HG03521 (cell line): ENCODE measurements around the gene SBNO2.
"Not testable (repeated sequence)": the region's sequence is repeated elsewhere in the genome, so short reads cannot be mapped to it uniquely, and the experiment has no call there.

Experiments
- ATAC-seq: cut with Tn5 transposase; IDR thresholded peaks from one replicate; pipeline ENCODE4 v1.9.1; 2021; ENCODE audit warnings: mild to moderate bottlenecking, moderate library complexity; ENCODE audit not compliant: unreplicated experiment

The SBNO2 gene

GRCh38 chr19:1122021-1122971, 51.8 kb downstream of the SBNO2 start:
- ATAC-seq: no peak

DNA sequence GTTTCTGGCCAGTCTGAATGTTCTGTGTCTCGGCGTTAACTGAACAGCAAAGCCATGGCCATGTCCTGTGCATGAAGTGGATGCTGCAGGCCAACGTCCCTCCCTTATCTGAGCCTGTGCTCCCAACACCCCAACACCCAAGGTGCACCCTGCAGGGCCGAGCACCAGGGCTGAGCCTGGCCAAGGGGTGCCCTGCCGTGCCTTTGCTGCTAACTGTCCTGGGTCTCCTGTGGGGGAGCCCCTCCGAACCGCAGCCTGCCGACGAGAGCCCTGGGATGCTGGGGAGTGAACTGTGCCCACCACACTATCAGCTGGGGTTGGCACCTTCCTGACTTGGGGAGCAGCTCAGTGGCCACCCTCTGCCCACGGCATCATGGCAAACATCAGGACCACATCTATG, 52.7 kb downstream of the SBNO2 start:
- ATAC-seq: no peak

- ATAC-seq: no peak
These were observed 54.4 kb downstream of the SBNO2 start for GRCh38 chr19:1119475-1120217.

DNA sequence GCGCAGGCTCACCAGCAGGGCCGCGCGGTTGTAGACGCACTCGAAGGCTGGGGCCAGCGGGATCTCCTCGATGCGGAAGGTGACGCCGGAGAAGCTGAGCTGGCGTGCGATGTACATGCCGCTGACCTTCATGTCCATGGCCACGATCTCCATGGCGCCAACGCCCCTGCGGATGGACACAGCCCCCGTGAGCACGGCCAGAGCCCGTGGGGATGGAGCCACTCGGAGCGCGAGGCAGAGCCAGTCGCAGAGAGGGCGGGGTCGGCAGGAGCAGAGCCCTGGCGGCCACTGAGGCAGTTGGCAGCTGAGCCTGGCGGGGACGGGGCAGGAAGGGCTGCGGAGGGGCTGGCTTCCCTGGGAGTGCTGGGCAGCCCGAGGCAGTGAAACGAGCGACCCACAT, 55.1 kb downstream of the SBNO2 start:
- ATAC-seq: no peak

DNA sequence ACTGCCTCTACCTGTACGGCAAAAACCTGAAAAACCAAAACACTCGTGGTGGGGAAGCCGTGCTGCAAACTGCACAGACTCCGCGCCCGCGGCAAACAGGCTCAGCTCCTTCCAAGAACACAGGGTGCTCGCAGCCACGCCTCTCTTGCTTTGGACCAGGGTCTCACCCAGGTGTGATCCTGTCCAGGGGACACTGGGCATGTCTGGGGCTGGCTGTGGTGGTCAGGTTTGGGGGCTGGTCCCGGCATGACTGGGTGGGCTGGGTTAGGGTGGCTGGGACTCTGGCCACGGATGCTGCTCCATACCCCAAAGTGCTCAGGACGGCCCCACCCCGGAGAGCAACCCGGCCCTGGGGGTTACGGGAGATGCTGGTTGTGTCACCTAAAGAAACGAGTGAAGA, 56.4 kb downstream of the SBNO2 start:
- ATAC-seq: no peak

DNA sequence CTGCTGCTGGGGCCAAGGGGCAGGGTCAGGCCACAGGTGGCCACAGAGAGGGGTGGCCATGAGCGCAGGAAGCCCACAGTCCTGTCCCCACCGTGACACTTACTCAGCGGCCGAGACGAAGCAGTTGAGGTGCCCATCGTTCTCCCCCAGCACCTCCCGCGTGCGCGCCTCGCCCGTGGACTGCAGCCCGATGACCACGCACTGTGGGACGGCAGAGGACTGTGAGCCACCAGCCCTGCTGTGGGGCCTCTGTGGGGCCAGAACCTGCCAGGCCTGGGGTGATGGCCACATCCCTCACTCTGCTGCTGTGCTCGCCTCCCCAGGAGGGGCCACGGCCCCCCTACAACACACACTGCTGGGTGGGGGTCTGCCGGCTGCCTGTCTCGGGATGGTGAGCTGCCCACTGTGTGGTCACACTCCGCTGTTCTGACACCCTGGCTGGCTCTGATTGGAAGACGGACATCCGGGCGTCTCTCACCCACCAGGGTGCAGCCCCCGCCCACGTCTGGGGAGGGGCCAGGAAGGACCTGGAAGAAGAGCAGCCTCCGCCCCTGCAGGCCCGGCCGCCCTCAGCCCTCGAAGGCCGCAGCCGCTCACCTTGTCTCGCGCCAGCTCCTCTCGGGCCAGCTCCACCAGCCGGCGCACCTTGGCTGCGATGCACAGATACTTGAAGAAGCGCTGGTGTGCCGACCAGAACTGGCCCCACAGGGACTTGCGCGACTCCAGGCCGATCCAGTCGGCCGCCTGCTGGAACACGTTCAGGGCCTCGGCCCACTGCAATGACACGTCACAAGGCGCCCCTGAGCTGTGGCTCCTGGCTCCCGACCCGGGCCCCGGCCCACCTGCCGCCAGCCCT, 57.1 kb downstream of the SBNO2 start:
- ATAC-seq: no peak

DNA sequence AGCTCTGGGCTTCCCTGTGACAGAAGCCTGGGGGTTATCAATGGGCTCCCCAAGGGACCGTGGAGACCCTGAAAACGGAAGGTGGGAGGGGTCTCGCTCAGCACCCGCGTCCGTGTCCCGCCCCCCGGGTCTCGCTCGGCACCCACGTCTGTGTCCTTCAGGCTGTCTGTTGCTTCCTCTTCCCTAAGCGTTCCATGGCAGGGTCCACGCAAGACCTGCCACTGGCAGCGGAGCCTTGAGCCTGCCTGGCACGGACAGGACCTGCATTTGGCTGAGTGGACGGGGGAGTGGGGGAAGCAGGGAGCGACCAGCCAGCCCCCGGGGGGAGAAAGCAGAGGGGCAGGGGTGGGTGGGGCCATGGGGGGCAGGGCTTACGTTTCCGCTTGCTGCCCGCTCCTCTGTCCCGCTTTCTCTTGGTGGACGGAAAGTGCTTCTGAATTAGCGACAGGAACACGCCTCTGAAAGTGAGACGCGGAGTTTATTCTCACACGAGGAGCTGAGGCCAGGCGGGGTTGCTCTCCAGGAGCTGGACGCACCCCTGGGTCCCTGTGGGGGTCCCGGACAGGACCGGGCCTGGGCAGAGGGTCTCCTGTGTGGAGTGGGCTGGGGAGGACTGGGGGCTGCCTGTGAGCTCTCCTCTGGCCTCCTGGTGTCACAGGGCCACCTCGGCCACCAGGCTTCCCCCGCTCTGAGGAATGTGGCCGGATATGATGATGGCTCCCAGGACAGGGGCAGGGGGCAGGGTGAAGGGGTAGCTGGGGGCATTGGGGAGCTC, 58.2 kb downstream of the SBNO2 start:
- no peak for ATAC-seq

GRCh38 chr19:1114728-1115127, 59.3 kb downstream of the SBNO2 start:
- not testable (repeated sequence) for ATAC-seq

DNA sequence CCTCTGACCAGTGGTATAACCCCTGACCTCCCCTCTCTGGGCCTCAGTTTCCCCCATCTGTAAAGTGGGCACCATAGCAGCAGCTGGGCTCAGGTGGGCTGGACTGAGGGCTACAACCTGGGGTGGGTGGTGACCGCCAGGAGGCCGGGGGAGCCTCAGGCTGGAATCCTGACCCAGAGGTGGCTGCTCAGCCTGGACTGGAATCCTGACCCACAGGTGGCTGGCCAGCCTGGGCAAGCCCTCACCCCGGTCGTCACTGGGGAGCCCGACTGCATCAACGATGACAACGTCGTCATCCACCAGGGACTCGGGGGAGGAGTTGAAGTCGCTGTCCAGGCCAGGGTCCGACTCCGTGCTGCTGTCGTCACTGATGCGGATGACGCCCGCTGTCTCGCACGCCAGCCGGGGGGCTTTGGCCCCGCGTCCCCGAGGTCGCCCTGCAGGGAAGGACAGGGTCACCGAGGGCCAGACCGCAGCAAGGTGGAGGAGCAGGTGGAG, 60.0 kb downstream of the SBNO2 start:
- ATAC-seq: no peak

- no peak for ATAC-seq
These were observed 60.8 kb downstream of the SBNO2 start for GRCh38 chr19:1113030-1113985.

GRCh38 chr19:1112268-1113029, 61.6 kb downstream of the SBNO2 start:
- ATAC-seq: no peak

- ATAC-seq: no peak
These were observed 62.3 kb downstream of the SBNO2 start for GRCh38 chr19:1111641-1112267.

- no peak for ATAC-seq
These were observed 63.0 kb downstream of the SBNO2 start for GRCh38 chr19:1110809-1111640.

DNA sequence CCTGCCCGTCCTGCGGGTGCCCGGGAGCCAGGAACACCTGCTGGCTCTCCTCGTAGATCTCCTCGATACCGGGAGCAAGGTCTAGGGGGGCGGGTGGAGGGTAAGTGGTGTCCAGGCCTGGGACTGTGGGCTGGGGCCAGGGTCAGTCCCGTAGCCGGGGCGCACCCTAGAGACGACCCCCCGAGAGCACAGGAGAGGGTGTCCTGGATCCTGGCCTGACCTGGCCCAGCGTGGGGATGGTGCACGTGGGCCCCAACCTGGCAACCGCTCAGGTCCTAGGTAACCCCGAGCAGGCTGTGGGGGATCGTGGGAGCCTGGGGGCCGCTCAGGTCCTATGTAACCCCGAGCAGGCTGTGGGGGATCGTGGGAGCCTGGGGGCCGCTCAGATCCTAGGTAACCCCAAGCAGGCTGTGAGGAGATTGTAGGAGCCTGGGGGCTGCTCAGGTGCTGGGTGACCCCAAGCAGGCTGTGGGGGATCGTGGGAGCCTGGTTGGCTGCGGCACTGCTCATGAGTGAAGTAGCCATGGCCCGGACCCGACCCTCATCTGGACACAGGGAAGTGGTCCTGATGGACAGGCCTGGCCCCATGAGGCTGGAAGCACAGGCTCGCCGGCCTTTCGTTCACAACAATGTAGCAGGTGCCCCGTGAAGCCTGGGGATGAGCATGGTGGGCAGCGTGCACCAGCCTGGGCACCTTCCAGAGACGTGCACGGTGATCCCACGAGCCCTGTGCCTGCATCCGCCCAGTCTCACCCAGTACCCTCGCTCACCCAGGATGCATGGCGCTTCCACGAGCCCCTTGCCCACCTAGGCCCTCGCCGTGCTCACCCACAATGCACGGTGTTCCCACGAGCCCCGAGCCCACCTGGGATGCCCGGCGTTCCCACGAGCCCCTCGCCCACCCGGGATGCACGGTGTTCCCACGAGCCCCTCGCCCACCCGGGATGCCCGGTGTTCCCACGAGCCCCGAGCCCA, 64.1 kb downstream of the SBNO2 start:
- no peak for ATAC-seq

GRCh38 chr19:1109032-1109551, 65.0 kb downstream of the SBNO2 start:
- ATAC-seq: no peak
